Adrenal gland (tissue), 5 donors: ENCODE measurements around the gene LHFPL2.

ENCODE experiments used
- CTCF ChIP-seq, 6 experiments: fragments of 450-650 bp in 4 of 6; fragments of 200-600 bp in 2 of 6; sonication (generic) in 1 of 6; IDR thresholded peaks; 1 replicate in 5 of 6; 2 replicates in 1 of 6; pipeline versions ENCODE4 v1.5.1 to v1.8.0; 2016 to 2021; ENCODE audit warnings: antibody characterized with exemption in 6 of 6, mild to moderate bottlenecking in 2 of 6, moderate library complexity in 1 of 6
- POLR2A ChIP-seq, 2 donors: fragments of 450-650 bp; IDR thresholded peaks; one replicate each; pipeline ENCODE4 v1.6.1; 2017; ENCODE audit warnings: antibody characterized with exemption in 2 of 2, mild to moderate bottlenecking in 2 of 2, moderate library complexity in 1 of 2
- donor health status: DM: no; HTN: no; CAD: no.

- TF ChIP-seq CTCF (IDR thresholded peaks at IDR 0.05) (no peak), POLR2A (IDR thresholded peaks at IDR 0.05) (no peak)
Measured at GRCh38 chr5:78594021-78594420, 54.6 kb downstream of the LHFPL2 start.
